NB4 (cell line): ENCODE measurements around the gene PPARA.

Experiments
- DNase-seq: peaks from one replicate; pipeline ENCODE4 v3.0.0; 2010; ENCODE audit warnings: low read depth
- H3K4me3 ChIP-seq: one replicate; pipeline ENCODE4 v1.5.1; 2011; ENCODE audit warnings: mild to moderate bottlenecking, low read depth, low read length, moderate library complexity
- MYC ChIP-seq: IDR thresholded peaks from 2 replicates; pipeline ENCODE4 v1.6.1; 2011; ENCODE audit warnings: low read depth, low read length
- POLR2A ChIP-seq: IDR thresholded peaks from 2 replicates; pipeline ENCODE4 v1.6.1; 2011; ENCODE audit warnings: mild to moderate bottlenecking; ENCODE audit not compliant: insufficient read length; ENCODE audit errors: extremely low read depth
- TF ChIP-seq, protein P1 (sequence below): IDR thresholded peaks from one replicate; pipeline ENCODE4 v1.5.1; 2012; ENCODE audit warnings: low read depth, low read length
- TF ChIP-seq, protein P2 (sequence below): IDR thresholded peaks from 2 replicates; pipeline ENCODE4 v1.6.1; 2011; ENCODE audit warnings: low read depth, low read length

The PPARA gene

DNA sequence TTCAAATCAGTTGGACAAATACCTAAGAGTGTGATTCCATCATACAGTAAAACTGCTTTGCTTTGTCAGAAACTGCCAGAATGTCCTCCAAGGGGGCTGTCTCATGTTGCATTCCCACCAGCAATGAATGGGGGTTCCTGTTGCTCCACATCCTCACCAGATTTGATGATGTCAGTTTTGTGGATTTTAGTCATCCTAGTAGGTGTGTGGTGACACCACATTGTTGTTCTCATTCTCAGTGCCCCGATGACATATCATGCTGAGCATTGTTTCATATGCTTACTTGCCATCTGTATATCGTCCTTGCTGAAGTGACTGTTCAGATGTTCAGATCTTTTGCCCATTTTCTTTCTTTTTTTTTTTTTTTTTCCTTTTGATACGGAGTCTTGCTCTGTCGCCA, 62.7 kb downstream of the PPARA start:
- DNase-seq, result no peak
- H3K4me3 ChIP-seq, result no peak overlapping the region
- TF ChIP-seq POLR2A (no peak), MYC (no peak)
- TF ChIP-seq, protein P1, sequence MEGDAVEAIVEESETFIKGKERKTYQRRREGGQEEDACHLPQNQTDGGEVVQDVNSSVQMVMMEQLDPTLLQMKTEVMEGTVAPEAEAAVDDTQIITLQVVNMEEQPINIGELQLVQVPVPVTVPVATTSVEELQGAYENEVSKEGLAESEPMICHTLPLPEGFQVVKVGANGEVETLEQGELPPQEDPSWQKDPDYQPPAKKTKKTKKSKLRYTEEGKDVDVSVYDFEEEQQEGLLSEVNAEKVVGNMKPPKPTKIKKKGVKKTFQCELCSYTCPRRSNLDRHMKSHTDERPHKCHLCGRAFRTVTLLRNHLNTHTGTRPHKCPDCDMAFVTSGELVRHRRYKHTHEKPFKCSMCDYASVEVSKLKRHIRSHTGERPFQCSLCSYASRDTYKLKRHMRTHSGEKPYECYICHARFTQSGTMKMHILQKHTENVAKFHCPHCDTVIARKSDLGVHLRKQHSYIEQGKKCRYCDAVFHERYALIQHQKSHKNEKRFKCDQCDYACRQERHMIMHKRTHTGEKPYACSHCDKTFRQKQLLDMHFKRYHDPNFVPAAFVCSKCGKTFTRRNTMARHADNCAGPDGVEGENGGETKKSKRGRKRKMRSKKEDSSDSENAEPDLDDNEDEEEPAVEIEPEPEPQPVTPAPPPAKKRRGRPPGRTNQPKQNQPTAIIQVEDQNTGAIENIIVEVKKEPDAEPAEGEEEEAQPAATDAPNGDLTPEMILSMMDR, result no peak
- TF ChIP-seq, protein P2, sequence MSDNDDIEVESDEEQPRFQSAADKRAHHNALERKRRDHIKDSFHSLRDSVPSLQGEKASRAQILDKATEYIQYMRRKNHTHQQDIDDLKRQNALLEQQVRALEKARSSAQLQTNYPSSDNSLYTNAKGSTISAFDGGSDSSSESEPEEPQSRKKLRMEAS, result no peak

DNA sequence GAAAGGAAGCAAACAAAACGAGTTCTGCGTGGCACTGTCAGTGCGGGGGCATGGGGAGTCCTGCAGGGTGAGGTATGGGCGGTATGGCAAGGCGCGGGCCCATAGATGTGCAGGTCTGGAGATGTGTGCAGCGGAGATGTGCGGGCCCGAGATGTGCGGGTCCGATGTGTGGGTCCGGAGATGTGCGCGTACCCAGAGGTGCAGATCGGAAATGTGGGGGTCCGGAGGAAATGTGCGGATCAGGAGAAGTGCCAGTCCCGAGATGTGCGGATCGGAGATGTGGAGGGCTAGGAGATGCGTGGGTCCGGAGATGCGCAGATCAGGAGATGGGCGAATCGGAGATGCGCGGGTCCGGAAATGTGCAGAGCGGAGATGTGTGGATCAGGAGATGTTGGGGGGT, 63.8 kb downstream of the PPARA start:
- H3K4me3 ChIP-seq, result no peak overlapping the region
- no peak for DNase-seq
- TF ChIP-seq, protein P1, result no peak
- no peak for TF ChIP-seq POLR2A
- TF ChIP-seq, protein P2, result no peak

DNA sequence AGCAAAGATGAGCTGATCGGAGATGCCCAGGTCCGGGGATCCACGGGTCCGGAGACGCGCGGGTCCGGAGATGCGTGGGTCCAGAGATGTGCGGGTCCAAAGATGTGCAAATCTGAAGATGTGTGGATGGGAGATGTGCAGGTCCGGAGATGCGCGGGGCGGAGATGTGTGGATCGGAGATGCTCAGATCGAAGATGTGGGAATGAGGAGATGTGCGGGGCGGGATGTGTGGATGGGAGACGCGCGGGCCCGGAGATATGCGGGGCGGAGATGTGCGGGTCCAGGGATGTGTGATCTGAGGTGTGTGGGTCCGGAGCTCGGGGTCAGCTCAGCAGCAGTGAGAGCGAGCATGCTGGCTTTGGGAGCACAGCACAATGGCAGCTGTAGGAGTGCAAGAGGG, 64.3 kb downstream of the PPARA start:
- TF ChIP-seq MYC, result no peak
- TF ChIP-seq POLR2A, result no peak
- TF ChIP-seq, protein P2, result no peak
- TF ChIP-seq, protein P1, result no peak
- DNase-seq, result no peak
- no peak overlapping the region for H3K4me3 ChIP-seq

DNA sequence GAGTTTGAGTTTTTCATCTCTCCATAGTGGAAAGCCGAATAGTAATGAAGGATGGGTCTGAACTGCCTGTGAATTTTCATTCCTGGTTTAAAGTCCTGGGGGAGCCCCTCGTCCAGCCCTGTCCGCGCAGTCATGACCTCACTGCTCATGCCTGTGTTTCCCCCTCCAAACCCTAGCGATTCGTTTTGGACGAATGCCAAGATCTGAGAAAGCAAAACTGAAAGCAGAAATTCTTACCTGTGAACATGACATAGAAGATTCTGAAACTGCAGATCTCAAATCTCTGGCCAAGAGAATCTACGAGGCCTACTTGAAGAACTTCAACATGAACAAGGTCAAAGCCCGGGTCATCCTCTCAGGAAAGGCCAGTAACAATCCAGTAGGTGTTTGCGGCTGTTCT, 69.3 kb downstream of the PPARA start:
- TF ChIP-seq POLR2A (no peak), MYC (no peak)
- TF ChIP-seq, protein P1, result no peak
- TF ChIP-seq, protein P2, result no peak
- DNase-seq, result no peak
- H3K4me3 ChIP-seq, result no peak overlapping the region

DNA sequence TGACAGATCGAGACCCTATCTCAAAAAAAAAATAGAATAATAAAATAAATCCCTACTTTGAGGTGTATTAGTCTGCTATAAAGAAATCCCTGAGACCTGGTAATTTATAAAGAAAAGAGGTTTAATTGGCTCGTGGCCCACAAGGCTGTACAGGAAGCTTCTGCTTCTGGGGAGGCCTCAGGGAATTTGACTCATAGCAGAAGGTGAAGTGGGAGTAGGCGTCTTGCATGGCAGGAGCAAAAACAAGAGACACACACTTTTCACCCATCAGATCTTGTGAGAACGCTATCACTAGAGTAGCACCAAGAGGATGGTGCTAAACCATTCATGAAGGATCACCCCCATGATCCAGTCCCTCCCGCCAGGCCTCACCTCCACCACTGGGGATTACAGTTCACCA, 70.6 kb downstream of the PPARA start:
- no peak overlapping the region for H3K4me3 ChIP-seq
- DNase-seq, result peak; percentile 60
- TF ChIP-seq POLR2A (no peak), MYC (no peak)
- TF ChIP-seq, protein P1, result no peak
- TF ChIP-seq, protein P2, result no peak

DNA sequence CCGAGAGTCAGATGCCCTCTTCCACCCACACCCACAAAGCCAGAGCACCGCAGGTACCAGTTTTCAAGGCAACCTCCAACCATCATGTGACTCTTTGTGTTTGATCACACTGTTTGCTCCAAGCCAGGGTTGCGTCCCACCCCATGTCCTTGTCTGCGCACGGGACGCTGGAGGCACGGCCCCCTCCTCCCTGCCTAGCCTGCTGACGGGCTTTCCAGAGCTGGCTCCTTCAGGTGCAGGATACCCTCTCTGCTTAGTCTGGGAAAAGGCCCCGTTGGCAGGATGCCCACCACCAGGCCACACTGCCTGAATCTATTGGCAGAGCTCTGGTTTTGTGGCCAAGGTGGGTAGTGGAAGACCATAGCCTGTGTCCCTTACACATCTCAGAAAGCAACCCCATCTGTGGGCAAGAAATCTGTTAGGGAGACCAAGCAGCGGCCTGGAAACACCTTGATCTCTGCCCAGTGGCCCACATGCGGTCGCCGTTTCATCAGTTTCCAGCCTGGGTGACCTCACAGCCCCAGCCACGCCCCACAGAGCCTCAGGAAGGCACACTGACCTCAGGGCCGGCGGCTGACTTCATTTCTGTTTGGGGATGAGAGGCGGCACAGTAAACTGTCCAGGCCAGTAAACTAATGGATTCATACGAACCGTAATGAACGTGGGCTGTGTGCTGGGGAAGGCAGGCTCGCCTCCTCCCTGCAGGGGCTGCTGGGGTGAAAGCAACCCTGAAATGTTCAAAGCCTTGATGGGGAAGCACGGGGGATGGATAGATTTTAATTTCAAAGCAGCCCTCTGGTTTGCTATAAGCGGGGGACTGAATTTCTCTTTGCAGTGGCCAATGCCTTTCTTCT, 73.9 kb downstream of the PPARA start:
- DNase-seq, result no peak
- TF ChIP-seq, protein P2, result no peak
- TF ChIP-seq POLR2A (no peak), MYC (no peak)
- TF ChIP-seq, protein P1, result no peak

More for the DNA sequence above, 73.9 kb downstream of the PPARA start:
- no peak overlapping the region for H3K4me3 ChIP-seq
